SJCRH30 (cell line): ENCODE data around the gene FAM162A. TPM values are rescaled to one million over a fixed set of nuclear protein-coding genes. Genes with fewer than 3 reads are reported as not detected.

ENCODE experiments used
- DNase-seq, 2 experiments: peaks; one replicate each; pipeline ENCODE4 v3.0.0-alpha.2; 2015 to 2020
- H3K27ac ChIP-seq: fragments of 250-450 bp; sonication (Bioruptor Pico); 2 replicates; pipeline ENCODE4 v1.5.1; 2020; ENCODE audit warnings: mild to moderate bottlenecking, moderate library complexity
- H3K27me3 ChIP-seq: fragments of 250-450 bp; sonication (Bioruptor Pico); 2 replicates; pipeline ENCODE4 v1.5.1; 2020; ENCODE audit warnings: mild to moderate bottlenecking, moderate library complexity
- H3K36me3 ChIP-seq: fragments of 250-450 bp; sonication (Bioruptor Pico); 2 replicates; pipeline ENCODE4 v1.5.1; 2020; ENCODE audit warnings: mild to moderate bottlenecking, moderate library complexity
- H3K4me1 ChIP-seq: fragments of 250-450 bp; sonication (Bioruptor Pico); 2 replicates; pipeline ENCODE4 v1.5.1; 2020; ENCODE audit warnings: mild to moderate bottlenecking, moderate library complexity
- H3K4me3 ChIP-seq: fragments of 250-450 bp; sonication (Bioruptor Pico); 2 replicates; pipeline ENCODE4 v1.5.1; 2020; ENCODE audit warnings: mild to moderate bottlenecking, moderate library complexity
- H3K9me3 ChIP-seq: fragments of 250-450 bp; sonication (Bioruptor Pico); replicated peaks from 2 replicates; pipeline ENCODE4 v1.5.1; 2020; ENCODE audit warnings: mild to moderate bottlenecking, moderate library complexity
- total RNA-seq: library from RNA; depleted of rRNA; stranded (reverse); fragments of >200 nt; shearing (Covaris generic); gene quantifications from 2 replicates; pipeline ENCODE4 v1.2.3, GENCODE V29; 2014; rRNA removed

FAM162A gene, protein sequence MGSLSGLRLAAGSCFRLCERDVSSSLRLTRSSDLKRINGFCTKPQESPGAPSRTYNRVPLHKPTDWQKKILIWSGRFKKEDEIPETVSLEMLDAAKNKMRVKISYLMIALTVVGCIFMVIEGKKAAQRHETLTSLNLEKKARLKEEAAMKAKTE
- total RNA-seq, result 73.0 and 80.6 TPM in 2 replicates

DNA sequence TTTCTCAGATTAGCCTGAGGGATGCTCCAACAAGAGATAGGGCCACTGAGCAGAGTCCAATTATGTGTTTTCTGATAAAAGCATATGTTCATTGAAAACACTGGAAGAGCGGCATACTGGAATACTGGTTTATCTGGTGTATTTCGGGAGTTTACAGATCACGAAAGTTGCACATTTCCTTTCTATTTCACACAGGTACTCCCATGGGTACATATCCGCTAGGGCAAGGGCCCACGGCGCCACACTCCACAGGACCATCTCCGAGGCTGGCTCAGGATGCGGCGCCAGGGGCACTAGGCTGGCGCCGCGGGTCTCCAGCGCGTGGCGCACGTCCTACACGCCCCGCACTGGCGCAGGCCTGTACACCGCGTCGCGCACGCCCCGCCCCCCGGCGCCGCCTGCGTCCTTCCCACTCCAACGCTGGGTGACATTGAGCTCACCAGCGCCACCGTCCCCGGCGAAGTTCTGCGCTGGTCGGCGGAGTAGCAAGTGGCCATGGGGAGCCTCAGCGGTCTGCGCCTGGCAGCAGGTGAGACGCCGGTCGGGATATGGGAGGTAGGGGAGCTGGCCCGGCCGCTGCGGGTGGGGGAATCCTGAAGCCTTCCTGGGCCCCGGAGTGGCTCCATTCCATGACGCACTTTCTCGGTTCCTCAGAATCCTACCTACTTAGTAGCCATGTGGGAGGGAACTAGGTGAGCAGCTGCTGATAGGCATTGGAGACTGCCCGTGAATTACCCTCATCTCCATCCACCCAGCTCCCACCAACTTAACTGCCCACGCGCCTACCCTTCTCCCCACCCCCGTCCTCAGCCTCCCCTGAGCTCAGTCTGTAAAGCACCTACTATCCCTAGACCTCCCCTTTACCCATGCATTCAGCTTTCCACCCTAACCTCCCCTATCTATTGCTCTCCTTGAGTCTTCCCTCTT is at the start of gene FAM162A:
Gene FAM162A (plus strand): TSS at position 412 of the 927 bp plus-strand sequence. CDS start 84 bp downstream, at position 496.
- Histone ChIP-seq H3K36me3 (0 out of 2 replicates have a peak, but pooled peaks cover 2% of the 10 kb centered on the region), H3K9me3 (no peaks in the 10 kb centered on the region), H3K27me3 (no peaks in the 10 kb centered on the region), H3K4me3 (peak within 1 kb of the TSS; percentile 71), H3K4me1 (peaks cover 6% of the 10 kb centered on the region; the same call in 1 of the 2 replicates), H3K27ac (peak within 1 kb of the TSS; percentile 64)
- DNase-seq, result peak; percentile 93 to 96

GRCh38 chr3:122342803-122343202 is 41.2 kb upstream of the FAM162A start:
- Histone ChIP-seq H3K27ac (no peak overlapping the region), H3K9me3 (no peaks in the 10 kb centered on the region), H3K4me1 (no peaks in the 10 kb centered on the region), H3K4me3 (no peak overlapping the region), H3K27me3 (no peaks in the 10 kb centered on the region), H3K36me3 (no peaks in the 10 kb centered on the region)
- DNase-seq, result no peak

DNA sequence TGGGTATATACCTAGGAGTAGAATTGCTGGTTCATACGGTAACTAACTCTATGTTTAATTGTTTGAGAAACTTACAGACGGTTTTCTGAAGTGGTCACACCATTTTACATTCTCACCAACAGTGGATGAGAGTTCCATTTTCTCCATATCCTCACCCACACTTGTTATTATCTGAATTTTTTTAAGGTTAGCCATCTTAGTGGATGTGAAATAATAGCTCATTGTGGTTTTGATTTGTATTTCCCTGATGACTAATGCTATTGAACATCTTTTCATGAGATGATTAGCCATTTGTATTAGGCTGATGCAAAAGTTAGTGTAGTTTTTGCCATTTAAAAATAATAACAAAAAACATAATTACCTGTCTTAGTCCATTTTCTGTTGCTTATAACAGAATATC is 40.3 kb upstream of the FAM162A start:
- DNase-seq, result no peak
- H3K9me3 ChIP-seq, result no peaks in the 10 kb centered on the region
- H3K27ac ChIP-seq, result no peak overlapping the region
- no peaks in the 10 kb centered on the region for H3K36me3 ChIP-seq
- no peak overlapping the region for H3K4me3 ChIP-seq
- H3K4me1 ChIP-seq, result no peaks in the 10 kb centered on the region
- no peaks in the 10 kb centered on the region for H3K27me3 ChIP-seq

DNA sequence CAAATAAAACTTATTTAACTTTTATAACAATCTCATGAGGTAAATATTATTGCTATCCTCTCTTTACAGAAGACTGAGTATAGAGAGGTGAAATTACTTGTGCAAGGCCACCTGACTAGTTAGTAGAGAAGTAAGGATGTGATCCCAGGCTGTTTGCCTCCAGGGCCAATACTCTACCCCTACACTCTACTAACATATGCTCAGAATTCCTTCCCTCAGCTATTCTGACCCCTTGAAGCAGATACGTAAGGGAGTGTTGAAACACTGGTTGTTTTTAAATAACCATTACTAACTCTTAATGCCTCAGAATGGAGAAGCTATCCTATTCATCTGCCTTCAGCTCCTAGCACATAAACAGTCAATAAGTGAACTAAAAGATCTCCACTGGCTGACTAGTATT is 34.8 kb upstream of the FAM162A start:
- no peak overlapping the region for H3K27ac ChIP-seq
- no peaks in the 10 kb centered on the region for H3K9me3 ChIP-seq
- no peak overlapping the region for H3K4me3 ChIP-seq
- H3K36me3 ChIP-seq, result no peaks in the 10 kb centered on the region
- no peak for DNase-seq
- H3K4me1 ChIP-seq, result no peaks in the 10 kb centered on the region
- no peaks in the 10 kb centered on the region for H3K27me3 ChIP-seq

- H3K9me3 ChIP-seq, result no peaks in the 10 kb centered on the region
- no peaks in the 10 kb centered on the region for H3K36me3 ChIP-seq
- no peaks in the 10 kb centered on the region for H3K27me3 ChIP-seq
- DNase-seq, result no peak
- no peak overlapping the region for H3K4me3 ChIP-seq
- H3K4me1 ChIP-seq, result no peaks in the 10 kb centered on the region
- H3K27ac ChIP-seq, result no peak overlapping the region
Observed at GRCh38 chr3:122350814-122351418, 33.1 kb upstream of the FAM162A start.

- Histone ChIP-seq H3K4me3 (no peak overlapping the region), H3K36me3 (no peaks in the 10 kb centered on the region), H3K9me3 (no peaks in the 10 kb centered on the region), H3K4me1 (no peaks in the 10 kb centered on the region), H3K27me3 (no peaks in the 10 kb centered on the region), H3K27ac (no peak overlapping the region)
- DNase-seq, result no peak
Observed at GRCh38 chr3:122351612-122352011, 32.4 kb upstream of the FAM162A start.

GRCh38 chr3:122353215-122353614 is 30.8 kb upstream of the FAM162A start:
- DNase-seq, result no peak
- H3K36me3 ChIP-seq, result peaks cover 4% of the 10 kb centered on the region; the same call in 1 of the 2 replicates
- H3K27me3 ChIP-seq, result no peaks in the 10 kb centered on the region
- no peaks in the 10 kb centered on the region for H3K9me3 ChIP-seq
- H3K27ac ChIP-seq, result no peak overlapping the region
- no peaks in the 10 kb centered on the region for H3K4me1 ChIP-seq
- H3K4me3 ChIP-seq, result no peak overlapping the region

DNA sequence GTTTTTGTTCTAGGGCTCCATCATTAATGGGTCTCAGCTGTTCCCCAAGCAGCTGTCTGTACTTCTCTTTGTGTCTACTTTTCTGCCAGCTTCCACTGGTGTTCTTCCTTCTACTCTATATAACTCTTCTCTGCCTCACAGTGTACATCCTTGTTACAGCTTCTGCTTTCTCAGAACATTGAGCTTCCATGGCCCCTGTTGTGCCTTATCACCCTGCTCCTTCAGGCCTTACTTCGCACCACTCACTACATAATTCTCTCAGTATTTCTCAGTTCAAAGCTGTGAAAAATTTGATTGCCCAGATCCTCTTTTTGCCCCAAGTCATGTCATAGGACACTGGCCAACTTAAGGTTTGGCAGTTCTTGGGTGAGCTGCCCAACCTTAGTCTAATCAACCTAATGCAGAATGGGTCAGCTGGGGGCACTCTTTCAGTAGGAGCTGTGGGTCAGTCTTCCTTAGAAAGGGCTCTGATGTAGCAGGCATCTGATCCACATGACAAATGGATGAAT is 30.0 kb upstream of the FAM162A start:
- Histone ChIP-seq H3K4me3 (no peak overlapping the region), H3K36me3 (peaks cover 10% of the 10 kb centered on the region), H3K27ac (no peak overlapping the region), H3K9me3 (no peaks in the 10 kb centered on the region), H3K27me3 (no peaks in the 10 kb centered on the region), H3K4me1 (no peaks in the 10 kb centered on the region)
- peak in 1 of 2 experiments; percentile 20 for DNase-seq

DNA sequence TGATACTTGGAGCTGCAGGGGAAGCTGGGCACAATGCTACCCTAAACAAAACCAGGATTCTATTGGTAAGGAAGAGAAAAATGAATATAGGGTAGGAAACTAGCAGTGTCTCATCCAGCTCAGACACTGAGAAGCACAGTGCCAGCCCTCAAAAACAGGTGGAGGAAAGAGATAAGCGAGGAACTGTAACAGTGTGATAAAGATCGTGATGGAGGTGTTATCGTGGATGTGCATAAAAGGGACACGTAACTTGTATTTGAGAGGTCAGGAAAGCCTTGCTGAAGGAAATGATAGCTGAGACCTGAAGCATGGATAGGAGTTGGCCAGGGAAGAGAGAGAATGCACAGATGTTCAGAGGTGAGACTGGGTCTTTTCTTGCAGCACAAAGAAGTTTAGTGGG is 28.4 kb upstream of the FAM162A start:
- Histone ChIP-seq H3K27ac (no peak overlapping the region), H3K36me3 (peaks cover 20% of the 10 kb centered on the region), H3K4me3 (no peak overlapping the region), H3K9me3 (no peaks in the 10 kb centered on the region), H3K4me1 (no peaks in the 10 kb centered on the region), H3K27me3 (no peaks in the 10 kb centered on the region)
- DNase-seq, result no peak

DNA sequence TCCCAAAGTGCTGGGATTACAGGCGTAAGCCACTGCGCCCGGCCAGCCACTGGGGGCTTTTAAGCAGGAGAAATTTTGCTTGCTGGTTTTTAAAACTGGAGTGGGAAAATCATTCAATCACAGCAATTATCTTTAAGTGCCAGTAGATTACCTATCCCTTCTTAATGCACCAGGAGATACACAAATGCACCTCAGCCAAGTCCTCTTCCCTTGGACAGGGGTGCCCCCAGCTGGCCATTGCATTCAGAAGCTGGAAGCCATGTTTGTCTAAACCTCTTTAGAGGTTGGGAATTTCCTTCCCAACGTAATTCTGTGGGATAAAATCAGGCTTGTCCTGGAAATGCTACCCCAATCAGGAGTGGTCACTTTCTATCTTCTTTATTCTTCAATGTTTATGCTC is 27.6 kb upstream of the FAM162A start:
- peak in 1 of 2 experiments; percentile 41 for DNase-seq
- Histone ChIP-seq H3K27me3 (no peaks in the 10 kb centered on the region), H3K4me3 (no peak overlapping the region), H3K4me1 (no peaks in the 10 kb centered on the region), H3K9me3 (no peaks in the 10 kb centered on the region), H3K36me3 (peaks cover 21% of the 10 kb centered on the region), H3K27ac (no peak overlapping the region)

DNA sequence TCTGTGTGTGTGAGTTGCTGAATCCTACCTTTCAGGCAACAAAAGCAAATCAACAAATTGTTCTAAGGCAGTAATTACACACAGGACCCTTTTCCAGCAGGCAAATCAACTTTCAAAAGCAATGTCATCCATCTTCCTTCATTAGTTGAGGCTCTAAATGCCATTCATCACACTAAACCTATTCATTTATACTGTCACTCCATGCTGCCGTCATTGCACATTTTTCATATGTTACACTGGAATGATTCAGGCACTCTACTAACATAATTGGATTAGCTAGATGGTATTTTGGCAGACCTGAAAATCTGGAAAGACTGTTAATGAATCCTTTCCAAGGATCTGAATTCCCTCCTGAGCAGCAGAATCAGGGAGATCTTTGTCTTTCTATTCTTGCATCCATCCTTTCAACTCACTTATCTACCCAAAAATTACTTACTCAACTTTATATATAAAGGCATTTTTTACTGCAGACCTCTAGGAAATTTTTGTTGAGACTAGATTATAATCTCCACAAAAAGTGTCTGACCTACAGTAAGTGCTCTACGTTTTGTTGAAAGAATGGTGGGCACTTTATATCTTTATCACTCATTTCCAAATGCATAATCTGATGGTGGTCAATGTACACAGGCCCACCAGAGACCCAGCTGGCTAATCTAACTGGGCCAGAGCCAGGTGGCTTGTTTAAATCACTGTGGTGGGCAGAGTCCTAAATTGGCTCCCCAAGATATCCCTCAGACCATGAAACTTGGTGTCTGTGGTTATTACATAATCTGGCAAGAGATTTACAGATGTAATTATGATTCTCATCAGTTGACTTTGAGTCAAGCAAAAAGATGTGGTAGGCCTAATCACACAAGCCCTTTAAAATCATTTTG is 25.9 kb upstream of the FAM162A start:
- no peak for DNase-seq
- Histone ChIP-seq H3K4me3 (no peak overlapping the region), H3K9me3 (no peaks in the 10 kb centered on the region), H3K4me1 (no peaks in the 10 kb centered on the region), H3K27me3 (no peaks in the 10 kb centered on the region), H3K27ac (no peak overlapping the region), H3K36me3 (peaks cover 35% of the 10 kb centered on the region)

- Histone ChIP-seq H3K9me3 (no peaks in the 10 kb centered on the region), H3K4me1 (no peaks in the 10 kb centered on the region), H3K27me3 (no peaks in the 10 kb centered on the region), H3K36me3 (peaks cover 36% of the 10 kb centered on the region), H3K4me3 (no peak overlapping the region), H3K27ac (no peak overlapping the region)
- no peak for DNase-seq
Observed at GRCh38 chr3:122358703-122359032, 25.3 kb upstream of the FAM162A start.

DNA sequence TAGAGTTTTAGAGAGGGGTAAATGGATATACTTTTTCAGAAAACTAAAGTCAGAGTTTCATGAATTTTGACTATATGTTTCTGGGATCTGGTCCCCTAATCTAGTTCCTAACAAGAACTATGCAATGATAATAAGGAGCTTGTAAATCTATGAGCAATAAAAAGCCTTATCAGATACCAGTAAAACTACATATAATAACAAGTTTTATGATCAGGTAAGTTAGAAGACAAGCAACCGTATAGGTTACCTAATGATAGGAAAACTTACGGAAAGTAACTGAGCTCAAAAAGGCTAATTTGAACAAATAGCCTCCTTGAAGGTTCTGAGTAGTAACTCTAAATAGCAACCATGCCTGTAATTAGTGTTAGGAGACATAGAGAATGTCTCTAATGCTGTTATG is 22.0 kb upstream of the FAM162A start:
- Histone ChIP-seq H3K9me3 (no peaks in the 10 kb centered on the region), H3K27me3 (no peaks in the 10 kb centered on the region), H3K36me3 (peaks cover 61% of the 10 kb centered on the region), H3K4me3 (no peak overlapping the region), H3K27ac (no peak overlapping the region), H3K4me1 (no peaks in the 10 kb centered on the region)
- DNase-seq, result no peak

GRCh38 chr3:122364490-122364889 is 19.5 kb upstream of the FAM162A start:
- Histone ChIP-seq H3K27ac (no peak overlapping the region), H3K27me3 (no peaks in the 10 kb centered on the region), H3K4me1 (no peaks in the 10 kb centered on the region), H3K9me3 (no peaks in the 10 kb centered on the region), H3K4me3 (no peak overlapping the region), H3K36me3 (peaks cover 55% of the 10 kb centered on the region)
- DNase-seq, result no peak
